ENCODE data around the gene YWHAG. TPM values are rescaled to one million over a fixed set of nuclear protein-coding genes. Genes with fewer than 3 reads are reported as not detected.
A peak's percentile ranks its signal among the peaks of the same experiment; 100 is the strongest.

YWHAG gene
- polyA plus RNA-seq, 1 of the 3 experiments (the other 2 are of a cell fraction): 60.4 TPM

DNA sequence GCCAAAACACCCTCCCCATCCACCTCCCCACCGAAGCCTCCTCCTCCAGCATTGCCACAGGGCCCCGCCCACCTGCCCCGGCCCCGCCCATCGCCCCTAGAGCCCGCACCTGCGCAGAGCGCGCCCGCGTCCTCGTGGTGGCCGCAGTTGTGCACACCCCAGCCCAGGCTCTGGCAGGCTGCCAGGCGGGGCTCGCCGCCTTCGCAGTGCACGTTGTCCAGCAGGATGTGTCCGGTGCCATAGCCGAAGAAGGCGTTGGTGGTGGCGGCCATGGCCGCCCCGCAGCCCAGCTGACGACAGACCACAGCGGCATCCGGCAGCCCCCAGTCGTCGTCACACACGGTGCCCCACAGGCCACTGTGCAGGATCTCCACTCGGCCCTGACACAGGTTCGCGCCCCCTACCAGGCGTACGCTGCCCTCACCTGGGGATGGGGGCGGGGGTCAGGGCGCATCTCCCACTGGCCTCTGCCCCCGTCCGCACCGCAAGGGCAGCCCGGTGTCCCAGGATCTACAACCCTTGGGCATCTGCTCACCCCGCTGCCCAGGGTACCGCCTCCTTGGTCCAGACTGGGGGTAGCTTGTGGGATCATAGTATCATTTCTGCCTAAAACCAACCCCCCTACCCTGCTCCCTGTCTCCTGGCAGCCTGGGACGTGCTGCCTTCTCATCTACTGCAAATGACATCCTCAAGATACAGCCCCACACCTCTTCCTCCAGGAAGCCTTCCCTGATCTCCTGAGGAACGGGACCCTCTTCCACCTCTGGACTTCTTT is 38.8 kb upstream of the YWHAG start:
- H2AFZ ChIP-seq (ENCODE audit: low read depth): peak overlapping the region; percentile 84
- WGBS (ENCODE audit: low lambda C conversion rate): 24% methylated on average over 45 of the region's 45 CpGs
- DNase-seq: peak; percentile 100
- peak overlapping the region; percentile 74 for H3K4me2 ChIP-seq
- H3K27ac ChIP-seq (ENCODE audit: low read depth in 2 of 2, low read length in 1 of 2): no peak overlapping the region; a peak in 1 of 4 replicates
- H3K79me2 ChIP-seq (ENCODE audit: insufficient read depth): no peaks in the 10 kb centered on the region
- no peaks in the 10 kb centered on the region for H3K9me3 ChIP-seq
- H3K27me3 ChIP-seq (ENCODE audit: insufficient read depth): no peaks in the 10 kb centered on the region
- peak overlapping the region; percentile 36 to 42 for H3K4me3 ChIP-seq (ENCODE audit: low read depth in 2 of 2, low read length in 1 of 2)
- H3K36me3 ChIP-seq (replicated peaks in 1 of 2; ENCODE audit: control insufficient read depth in 1 of 2, insufficient read depth in 2 of 2, low read length in 1 of 2): no peaks in the 10 kb centered on the region
- 0 out of 2 replicates have a peak overlapping the region, but pooled peaks have one; percentile 17 for H3K9ac ChIP-seq
- peaks cover 3 to 18% of the 10 kb centered on the region in 2 experiments; a peak in 3 of 4 replicates for H3K4me1 ChIP-seq (ENCODE audit: control insufficient read depth in 1 of 2, insufficient read depth in 2 of 2, low read depth in 1 of 2, low read length in 1 of 2)
- CTCF ChIA-PET: interaction anchor here (0.9 to 1.7 kb wide), 4 partner anchors 10 to 220 kb away, joined by 3 to 5 read pairs (median 4); no protein-coding TSS in a partner anchor
- no peaks in the 10 kb centered on the region for H3K9me2 ChIP-seq
- POLR2A ChIA-PET: no interaction called here
- peaks cover 5% of the 10 kb centered on the region for H3F3A ChIP-seq (replicated peaks; ENCODE audit: insufficient read depth)
- H4K20me1 ChIP-seq (ENCODE audit: insufficient read depth): no peaks in the 10 kb centered on the region
- TF ChIP-seq, protein P1, sequence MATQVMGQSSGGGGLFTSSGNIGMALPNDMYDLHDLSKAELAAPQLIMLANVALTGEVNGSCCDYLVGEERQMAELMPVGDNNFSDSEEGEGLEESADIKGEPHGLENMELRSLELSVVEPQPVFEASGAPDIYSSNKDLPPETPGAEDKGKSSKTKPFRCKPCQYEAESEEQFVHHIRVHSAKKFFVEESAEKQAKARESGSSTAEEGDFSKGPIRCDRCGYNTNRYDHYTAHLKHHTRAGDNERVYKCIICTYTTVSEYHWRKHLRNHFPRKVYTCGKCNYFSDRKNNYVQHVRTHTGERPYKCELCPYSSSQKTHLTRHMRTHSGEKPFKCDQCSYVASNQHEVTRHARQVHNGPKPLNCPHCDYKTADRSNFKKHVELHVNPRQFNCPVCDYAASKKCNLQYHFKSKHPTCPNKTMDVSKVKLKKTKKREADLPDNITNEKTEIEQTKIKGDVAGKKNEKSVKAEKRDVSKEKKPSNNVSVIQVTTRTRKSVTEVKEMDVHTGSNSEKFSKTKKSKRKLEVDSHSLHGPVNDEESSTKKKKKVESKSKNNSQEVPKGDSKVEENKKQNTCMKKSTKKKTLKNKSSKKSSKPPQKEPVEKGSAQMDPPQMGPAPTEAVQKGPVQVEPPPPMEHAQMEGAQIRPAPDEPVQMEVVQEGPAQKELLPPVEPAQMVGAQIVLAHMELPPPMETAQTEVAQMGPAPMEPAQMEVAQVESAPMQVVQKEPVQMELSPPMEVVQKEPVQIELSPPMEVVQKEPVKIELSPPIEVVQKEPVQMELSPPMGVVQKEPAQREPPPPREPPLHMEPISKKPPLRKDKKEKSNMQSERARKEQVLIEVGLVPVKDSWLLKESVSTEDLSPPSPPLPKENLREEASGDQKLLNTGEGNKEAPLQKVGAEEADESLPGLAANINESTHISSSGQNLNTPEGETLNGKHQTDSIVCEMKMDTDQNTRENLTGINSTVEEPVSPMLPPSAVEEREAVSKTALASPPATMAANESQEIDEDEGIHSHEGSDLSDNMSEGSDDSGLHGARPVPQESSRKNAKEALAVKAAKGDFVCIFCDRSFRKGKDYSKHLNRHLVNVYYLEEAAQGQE (IDR thresholded peaks at IDR 0.05; ENCODE audit: low read depth, low read length): peak; percentile 36; the same call in 1 of the 2 replicates
- no peak for TF ChIP-seq TCF12 (IDR thresholded peaks at IDR 0.05)
- peak; percentile 92 for TF ChIP-seq MXI1 (IDR thresholded peaks at IDR 0.05; ENCODE audit: low read depth, low read length)
- TF ChIP-seq RAD21 (IDR thresholded peaks at IDR 0.05; ENCODE audit: low read length): 0 out of 2 replicates have a peak, but pooled peaks have one; percentile 4
- TF ChIP-seq SIN3A (IDR thresholded peaks at IDR 0.05; ENCODE audit: borderline replicate concordance, low read depth, low read length): 0 out of 2 replicates have a peak, but pooled peaks have one; percentile 38
- TF ChIP-seq GATA2 (CRISPR knock-in tag; IDR thresholded peaks at IDR 0.05): no peak
- 0 out of 2 replicates have a peak, but pooled peaks have one; percentile 53 for TF ChIP-seq YY1 (IDR thresholded peaks at IDR 0.05; ENCODE audit: low read depth)
- TF ChIP-seq, protein P2, sequence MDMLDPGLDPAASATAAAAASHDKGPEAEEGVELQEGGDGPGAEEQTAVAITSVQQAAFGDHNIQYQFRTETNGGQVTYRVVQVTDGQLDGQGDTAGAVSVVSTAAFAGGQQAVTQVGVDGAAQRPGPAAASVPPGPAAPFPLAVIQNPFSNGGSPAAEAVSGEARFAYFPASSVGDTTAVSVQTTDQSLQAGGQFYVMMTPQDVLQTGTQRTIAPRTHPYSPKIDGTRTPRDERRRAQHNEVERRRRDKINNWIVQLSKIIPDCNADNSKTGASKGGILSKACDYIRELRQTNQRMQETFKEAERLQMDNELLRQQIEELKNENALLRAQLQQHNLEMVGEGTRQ (IDR thresholded peaks at IDR 0.05; ENCODE audit: borderline replicate concordance, low read depth, low read length): no peak
- TF ChIP-seq EZH2phosphoT487 (IDR thresholded peaks at IDR 0.05; ENCODE audit: borderline replicate concordance, low read depth): no peak
- peak; percentile 87 for TF ChIP-seq NRF1 (IDR thresholded peaks at IDR 0.05; ENCODE audit: low read depth, low read length)
- peak; percentile 87 for TF ChIP-seq NFIC (IDR thresholded peaks at IDR 0.05; ENCODE audit: borderline replicate concordance)
- no peak for TF ChIP-seq ELF1 (IDR thresholded peaks at IDR 0.05)
- TF ChIP-seq, protein P3, sequence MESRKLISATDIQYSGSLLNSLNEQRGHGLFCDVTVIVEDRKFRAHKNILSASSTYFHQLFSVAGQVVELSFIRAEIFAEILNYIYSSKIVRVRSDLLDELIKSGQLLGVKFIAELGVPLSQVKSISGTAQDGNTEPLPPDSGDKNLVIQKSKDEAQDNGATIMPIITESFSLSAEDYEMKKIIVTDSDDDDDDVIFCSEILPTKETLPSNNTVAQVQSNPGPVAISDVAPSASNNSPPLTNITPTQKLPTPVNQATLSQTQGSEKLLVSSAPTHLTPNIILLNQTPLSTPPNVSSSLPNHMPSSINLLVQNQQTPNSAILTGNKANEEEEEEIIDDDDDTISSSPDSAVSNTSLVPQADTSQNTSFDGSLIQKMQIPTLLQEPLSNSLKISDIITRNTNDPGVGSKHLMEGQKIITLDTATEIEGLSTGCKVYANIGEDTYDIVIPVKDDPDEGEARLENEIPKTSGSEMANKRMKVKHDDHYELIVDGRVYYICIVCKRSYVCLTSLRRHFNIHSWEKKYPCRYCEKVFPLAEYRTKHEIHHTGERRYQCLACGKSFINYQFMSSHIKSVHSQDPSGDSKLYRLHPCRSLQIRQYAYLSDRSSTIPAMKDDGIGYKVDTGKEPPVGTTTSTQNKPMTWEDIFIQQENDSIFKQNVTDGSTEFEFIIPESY (IDR thresholded peaks at IDR 0.05; ENCODE audit: borderline replicate concordance, low read depth): no peak
- no peak for TF ChIP-seq RCOR1 (IDR thresholded peaks at IDR 0.05; ENCODE audit: low read length)
- TF ChIP-seq TAF1 (IDR thresholded peaks at IDR 0.05; ENCODE audit: borderline replicate concordance, low read depth, low read length): no peak
- TF ChIP-seq, protein P4, sequence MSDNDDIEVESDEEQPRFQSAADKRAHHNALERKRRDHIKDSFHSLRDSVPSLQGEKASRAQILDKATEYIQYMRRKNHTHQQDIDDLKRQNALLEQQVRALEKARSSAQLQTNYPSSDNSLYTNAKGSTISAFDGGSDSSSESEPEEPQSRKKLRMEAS (IDR thresholded peaks at IDR 0.05; ENCODE audit: low read depth): peak; percentile 98
- TF ChIP-seq SMC3 (IDR thresholded peaks at IDR 0.05; ENCODE audit: low read depth, low read length): no peak
- no peak for TF ChIP-seq TEAD4 (IDR thresholded peaks at IDR 0.05; ENCODE audit: borderline replicate concordance, insufficient read depth)
- TF ChIP-seq POLR2AphosphoS5 (IDR thresholded peaks at IDR 0.05; ENCODE audit: low read depth, low read length): peak; percentile 51; the same call in 1 of the 2 replicates

Data from SK-N-SH (cell line).